Sigmoid colon (tissue), 7 donors: ENCODE results near the gene NHSL2. TPM values are rescaled to one million over a fixed set of nuclear protein-coding genes. Genes with fewer than 3 reads are reported as not detected.

Source experiments
- DNase-seq: peaks from one replicate; pipeline ENCODE4 v3.0.0-alpha.2; 2019
- H3K27ac ChIP-seq, 4 donors: fragments of 200-600 bp; sonication (generic); one replicate each; pipeline ENCODE4 v1.5.1; 2016 to 2019; ENCODE audit warnings: mild to moderate bottlenecking in 1 of 4
- H3K27me3 ChIP-seq, 3 donors: fragments of 200-600 bp; sonication (generic); one replicate each; pipeline ENCODE4 v1.5.1; 2019; ENCODE audit warnings: mild to moderate bottlenecking in 1 of 3
- H3K36me3 ChIP-seq, 4 donors: fragments of 200-600 bp; sonication (generic); one replicate each; pipeline ENCODE4 v1.5.1; 2016 to 2019
- H3K4me1 ChIP-seq, 4 donors: fragments of 200-600 bp; sonication (generic); one replicate each; pipeline ENCODE4 v1.5.1; 2017 to 2019
- H3K4me3 ChIP-seq, 4 donors: fragments of 200-600 bp; sonication (generic); one replicate each; pipeline ENCODE4 v1.5.1; 2017 to 2019; ENCODE audit warnings: mild to moderate bottlenecking in 2 of 4, moderate library complexity in 1 of 4
- H3K9me3 ChIP-seq, 4 donors: fragments of 200-600 bp in 3 of 4; sonication (generic) in 3 of 4; one replicate each; pipeline versions ENCODE4 v1.5.1 to v1.6.1; 2013 to 2019
- EP300 ChIP-seq, 4 donors: sonication (generic); formaldehyde crosslinking; IDR thresholded peaks; one replicate each; pipeline ENCODE4 v1.6.1; 2017; ENCODE audit warnings: antibody characterized with exemption in 4 of 4
- POLR2A ChIP-seq, 2 donors: fragments of 450-650 bp; IDR thresholded peaks; one replicate each; pipeline ENCODE4 v1.6.1; 2016; ENCODE audit warnings: antibody characterized with exemption in 2 of 2, mild to moderate bottlenecking in 2 of 2, moderate library complexity in 2 of 2
- POLR2AphosphoS5 ChIP-seq, 4 donors: sonication (generic); formaldehyde crosslinking; IDR thresholded peaks; one replicate each; pipeline ENCODE4 v1.6.1; 2017; ENCODE audit warnings: antibody characterized with exemption in 4 of 4
- WGBS, 2 donors: extraction: QIAGEN DNeasy Blood & Tissue Kit; methylation state at CpG; one replicate each; pipeline ENCODE4 v1.1.7; 2013; 5-methylcytosine and 5-hydroxymethylcytosine counted together
- intact Hi-C: fragments of 100-400 bp; cut with DNase I; formaldehyde crosslinking; loops from one replicate; pipeline ENCODE4 v1.15.1; 2023
- polyA plus RNA-seq, 3 donors: library from polyadenylated mRNA; stranded (reverse); fragments of 200-250 nt; gene quantifications; one replicate each; pipeline ENCODE4 v1.2.3, GENCODE V29; 2013
- total RNA-seq, 4 donors: library from RNA; depleted of rRNA; stranded (reverse); fragments of >200 nt; gene quantifications; one replicate each; pipeline ENCODE4 v1.1.0, GENCODE V29; 2016
- TF ChIP-seq, protein P1 (sequence below), 4 experiments: fragments of 450-650 bp in 3 of 4; fragments of 200-600 bp in 1 of 4; IDR thresholded peaks; one replicate each; pipeline ENCODE4 v1.5.1; 2016 to 2019; ENCODE audit warnings: antibody characterized with exemption in 4 of 4, mild to moderate bottlenecking in 3 of 4, moderate library complexity in 2 of 4
- donor health status: healthy with polysubstance abuse.
- donor health status: Bipolar disorder and iron deficiency.
- donor health status: healthy.

Gene NHSL2
- total and polyA plus RNA-seq, 7 donors = under 0.01 to 21.3 (median 8.1) TPM

DNA sequence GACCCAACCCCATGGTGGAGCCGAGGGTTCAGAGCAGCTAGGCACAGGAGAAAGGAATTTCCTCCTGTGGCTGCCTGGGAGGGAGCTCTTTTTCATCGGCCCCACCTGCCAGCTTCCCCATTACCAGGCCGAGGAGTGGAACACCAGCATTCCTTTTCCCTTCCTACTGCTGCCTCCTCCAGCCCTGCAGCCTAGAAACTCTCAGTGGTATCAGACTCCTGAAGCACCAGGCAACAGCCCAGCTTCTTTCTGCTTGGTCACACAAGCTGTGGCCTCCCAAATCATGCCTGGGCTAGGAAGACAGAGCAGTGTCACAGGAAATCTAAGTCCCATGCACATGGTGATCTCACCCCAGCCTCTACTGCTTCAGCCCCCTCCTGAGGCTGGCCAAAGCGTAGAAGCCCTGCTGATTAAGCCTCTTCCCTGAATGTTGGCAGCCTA, 191.0 kb downstream of the NHSL2 start:
- intact Hi-C loops = no loop called here
- Histone ChIP-seq H3K36me3 (no peaks in the 10 kb centered on the region), H3K27me3 (no peaks in the 10 kb centered on the region), H3K9me3 (no peaks in the 10 kb centered on the region), H3K4me3 (no peak overlapping the region), H3K27ac (peak overlapping the region in 1 of 4 donors; percentile 7), H3K4me1 (peaks cover 0 to 11% (median 0%) of the 10 kb centered on the region in 4 donors)
- DNase-seq = no peak
- no peak for TF ChIP-seq EP300 (IDR thresholded peaks at IDR 0.05)
- TF ChIP-seq, protein P1, sequence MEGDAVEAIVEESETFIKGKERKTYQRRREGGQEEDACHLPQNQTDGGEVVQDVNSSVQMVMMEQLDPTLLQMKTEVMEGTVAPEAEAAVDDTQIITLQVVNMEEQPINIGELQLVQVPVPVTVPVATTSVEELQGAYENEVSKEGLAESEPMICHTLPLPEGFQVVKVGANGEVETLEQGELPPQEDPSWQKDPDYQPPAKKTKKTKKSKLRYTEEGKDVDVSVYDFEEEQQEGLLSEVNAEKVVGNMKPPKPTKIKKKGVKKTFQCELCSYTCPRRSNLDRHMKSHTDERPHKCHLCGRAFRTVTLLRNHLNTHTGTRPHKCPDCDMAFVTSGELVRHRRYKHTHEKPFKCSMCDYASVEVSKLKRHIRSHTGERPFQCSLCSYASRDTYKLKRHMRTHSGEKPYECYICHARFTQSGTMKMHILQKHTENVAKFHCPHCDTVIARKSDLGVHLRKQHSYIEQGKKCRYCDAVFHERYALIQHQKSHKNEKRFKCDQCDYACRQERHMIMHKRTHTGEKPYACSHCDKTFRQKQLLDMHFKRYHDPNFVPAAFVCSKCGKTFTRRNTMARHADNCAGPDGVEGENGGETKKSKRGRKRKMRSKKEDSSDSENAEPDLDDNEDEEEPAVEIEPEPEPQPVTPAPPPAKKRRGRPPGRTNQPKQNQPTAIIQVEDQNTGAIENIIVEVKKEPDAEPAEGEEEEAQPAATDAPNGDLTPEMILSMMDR (IDR thresholded peaks at IDR 0.05) = no peak
- 49 to 70% methylated on average over 4 of the region's 4 CpGs for WGBS, 2 donors

DNA sequence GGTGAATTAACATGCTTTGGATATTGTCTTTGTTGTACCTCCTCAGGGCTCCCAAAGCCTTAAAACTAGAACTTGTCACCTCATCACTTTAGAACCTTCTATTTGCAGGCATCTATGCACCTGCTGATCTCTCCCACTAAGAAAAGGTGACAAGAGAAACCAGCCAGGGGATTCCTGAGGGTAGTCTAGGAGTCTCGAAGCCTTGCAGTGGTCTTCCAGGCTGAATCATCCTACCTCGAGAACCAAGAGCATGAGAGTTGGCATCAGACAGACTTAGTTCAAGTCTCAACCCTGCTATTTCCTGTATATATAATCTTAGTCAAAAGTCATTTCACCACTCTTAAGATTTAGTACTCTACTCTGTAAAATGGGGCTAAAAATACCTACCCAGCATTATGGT, 191.5 kb downstream of the NHSL2 start:
- no peak for DNase-seq
- Histone ChIP-seq H3K27me3 (no peaks in the 10 kb centered on the region), H3K4me1 (peaks cover 0 to 11% (median 0%) of the 10 kb centered on the region in 4 donors), H3K36me3 (no peaks in the 10 kb centered on the region), H3K27ac (no peak overlapping the region), H3K9me3 (no peaks in the 10 kb centered on the region), H3K4me3 (no peak overlapping the region)
- WGBS, 2 donors = 72 to 80% methylated on average over 2 of the region's 2 CpGs
- TF ChIP-seq, protein P1 (IDR thresholded peaks at IDR 0.05) = no peak
- TF ChIP-seq EP300 (IDR thresholded peaks at IDR 0.05) (no peak), POLR2AphosphoS5 (IDR thresholded peaks at IDR 0.05) (no peak), POLR2A (IDR thresholded peaks at IDR 0.05) (no peak)
- intact Hi-C loops = no loop called here

DNA sequence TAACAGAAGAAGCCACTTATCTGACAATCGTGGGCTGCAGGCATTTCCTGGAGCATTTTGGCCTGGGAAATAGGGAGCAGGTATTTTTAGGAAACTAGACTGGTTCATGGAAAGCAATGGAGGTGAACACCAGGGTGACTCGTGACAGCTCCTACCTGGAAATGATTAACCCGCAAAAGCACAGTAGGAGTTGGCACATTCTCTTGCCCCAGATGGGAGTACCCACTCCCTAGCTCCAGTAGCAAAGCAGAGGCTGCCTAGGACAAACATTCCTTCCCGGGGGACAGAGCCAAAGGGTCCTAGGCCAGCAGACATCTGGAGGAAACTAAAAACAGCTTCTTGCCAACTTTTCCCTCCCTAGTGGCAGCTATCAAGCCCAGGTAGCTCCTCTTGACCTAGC, 192.1 kb downstream of the NHSL2 start:
- H3K36me3 ChIP-seq = no peaks in the 10 kb centered on the region
- no peak overlapping the region for H3K4me3 ChIP-seq
- intact Hi-C loops = no loop called here
- H3K27me3 ChIP-seq = no peaks in the 10 kb centered on the region
- TF ChIP-seq EP300 (IDR thresholded peaks at IDR 0.05) = no peak
- TF ChIP-seq, protein P1 (IDR thresholded peaks at IDR 0.05) = no peak
- no peak for TF ChIP-seq POLR2A (IDR thresholded peaks at IDR 0.05)
- TF ChIP-seq POLR2AphosphoS5 (IDR thresholded peaks at IDR 0.05) = no peak
- peaks cover 0 to 11% (median 0%) of the 10 kb centered on the region in 4 donors for H3K4me1 ChIP-seq
- H3K9me3 ChIP-seq = no peaks in the 10 kb centered on the region
- no peak overlapping the region for H3K27ac ChIP-seq
- WGBS, 2 donors = 16 to 65% methylated on average over 4 of the region's 4 CpGs
- no peak for DNase-seq

DNA sequence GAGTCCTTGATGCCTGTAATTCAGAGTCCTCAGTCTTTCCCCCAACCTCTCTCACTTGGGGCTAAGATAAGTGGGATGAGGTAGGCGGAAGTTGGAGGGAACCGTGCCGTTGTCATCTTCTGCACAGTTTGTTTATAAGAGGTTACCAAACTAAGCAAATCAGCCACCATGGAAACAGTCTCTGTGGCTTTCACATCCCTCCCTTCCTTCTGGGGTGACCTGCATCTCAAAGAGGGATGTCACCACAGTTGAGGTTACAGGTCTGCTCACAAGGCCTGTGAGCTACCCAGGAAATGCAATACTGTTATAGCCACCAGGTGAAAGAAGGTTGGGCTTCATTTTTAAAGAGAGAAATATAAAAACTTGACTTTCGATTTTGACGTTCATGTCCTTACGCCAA, 194.8 kb downstream of the NHSL2 start:
- H3K27ac ChIP-seq = no peak overlapping the region
- no peaks in the 10 kb centered on the region for H3K9me3 ChIP-seq
- 61 to 71% methylated on average over 6 of the region's 6 CpGs for WGBS, 2 donors
- no peak for DNase-seq
- peaks cover 0 to 11% (median 0%) of the 10 kb centered on the region in 4 donors for H3K4me1 ChIP-seq
- H3K27me3 ChIP-seq = no peaks in the 10 kb centered on the region
- H3K36me3 ChIP-seq = no peaks in the 10 kb centered on the region
- intact Hi-C loops = no loop called here
- TF ChIP-seq, protein P1 (IDR thresholded peaks at IDR 0.05) = no peak
- TF ChIP-seq POLR2A (IDR thresholded peaks at IDR 0.05) (no peak), POLR2AphosphoS5 (IDR thresholded peaks at IDR 0.05) (no peak), EP300 (IDR thresholded peaks at IDR 0.05) (no peak)
- H3K4me3 ChIP-seq = no peak overlapping the region

DNA sequence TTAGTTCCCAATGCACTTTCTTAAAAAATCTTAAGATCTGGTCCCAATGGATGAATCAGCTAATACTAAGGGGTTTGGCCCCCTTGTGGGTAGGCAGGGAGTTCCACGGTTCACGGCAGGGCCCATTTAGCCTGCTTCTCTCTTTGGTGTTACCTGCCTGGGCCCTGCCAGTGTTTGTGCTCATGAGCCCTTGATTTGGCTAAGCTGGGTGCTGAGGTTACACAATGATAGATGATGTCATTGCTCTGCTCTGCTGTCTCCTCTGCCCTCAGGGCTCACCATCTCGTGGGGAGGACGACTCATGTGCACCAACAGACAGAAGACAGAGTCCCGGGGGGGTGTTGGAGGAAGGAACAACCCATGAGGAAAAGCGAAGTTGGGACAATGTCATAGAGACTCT, 196.7 kb downstream of the NHSL2 start:
- H3K27me3 ChIP-seq = no peaks in the 10 kb centered on the region
- no peak overlapping the region for H3K27ac ChIP-seq
- H3K4me1 ChIP-seq = peaks cover 0 to 1% (median 0%) of the 10 kb centered on the region in 4 donors
- H3K36me3 ChIP-seq = no peaks in the 10 kb centered on the region
- WGBS, 2 donors = 75 to 81% methylated on average over 6 of the region's 6 CpGs
- intact Hi-C loops = no loop called here
- TF ChIP-seq EP300 (IDR thresholded peaks at IDR 0.05) (no peak), POLR2AphosphoS5 (IDR thresholded peaks at IDR 0.05) (no peak), POLR2A (IDR thresholded peaks at IDR 0.05) (no peak)
- TF ChIP-seq, protein P1 (IDR thresholded peaks at IDR 0.05) = no peak
- no peak for DNase-seq
- no peaks in the 10 kb centered on the region for H3K9me3 ChIP-seq
- no peak overlapping the region for H3K4me3 ChIP-seq
